Measurements from ENCODE around the gene ELMOD3.

DNA sequence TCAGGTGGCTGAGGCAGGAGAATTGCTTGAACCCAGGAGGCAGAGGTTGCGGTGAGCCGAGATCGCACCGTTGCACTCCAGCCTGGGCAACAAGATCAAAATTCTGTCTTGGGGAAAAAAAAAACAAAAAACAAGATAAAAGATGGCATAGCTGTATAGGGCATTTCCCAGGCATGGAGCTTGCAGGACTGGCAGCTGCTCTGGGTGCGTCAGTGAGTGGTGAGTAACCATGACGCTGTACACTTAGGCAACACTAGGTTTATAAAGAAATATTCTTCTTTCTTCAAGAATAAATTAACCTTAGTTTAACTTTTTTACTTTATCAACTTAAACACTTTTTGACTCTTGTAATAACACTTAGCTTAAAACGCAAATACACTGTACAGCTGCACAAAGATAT lies 42.2 kb upstream of the ELMOD3 start:
- TF ChIP-seq, protein P1, sequence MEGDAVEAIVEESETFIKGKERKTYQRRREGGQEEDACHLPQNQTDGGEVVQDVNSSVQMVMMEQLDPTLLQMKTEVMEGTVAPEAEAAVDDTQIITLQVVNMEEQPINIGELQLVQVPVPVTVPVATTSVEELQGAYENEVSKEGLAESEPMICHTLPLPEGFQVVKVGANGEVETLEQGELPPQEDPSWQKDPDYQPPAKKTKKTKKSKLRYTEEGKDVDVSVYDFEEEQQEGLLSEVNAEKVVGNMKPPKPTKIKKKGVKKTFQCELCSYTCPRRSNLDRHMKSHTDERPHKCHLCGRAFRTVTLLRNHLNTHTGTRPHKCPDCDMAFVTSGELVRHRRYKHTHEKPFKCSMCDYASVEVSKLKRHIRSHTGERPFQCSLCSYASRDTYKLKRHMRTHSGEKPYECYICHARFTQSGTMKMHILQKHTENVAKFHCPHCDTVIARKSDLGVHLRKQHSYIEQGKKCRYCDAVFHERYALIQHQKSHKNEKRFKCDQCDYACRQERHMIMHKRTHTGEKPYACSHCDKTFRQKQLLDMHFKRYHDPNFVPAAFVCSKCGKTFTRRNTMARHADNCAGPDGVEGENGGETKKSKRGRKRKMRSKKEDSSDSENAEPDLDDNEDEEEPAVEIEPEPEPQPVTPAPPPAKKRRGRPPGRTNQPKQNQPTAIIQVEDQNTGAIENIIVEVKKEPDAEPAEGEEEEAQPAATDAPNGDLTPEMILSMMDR (IDR thresholded peaks at IDR 0.05; ENCODE audit: poor library complexity, severe bottlenecking): no peak
- TF ChIP-seq SMC3 (conservative IDR thresholded peaks at IDR 0.05; ENCODE audit: poor library complexity) (no peak), POLR2AphosphoS5 (IDR thresholded peaks at IDR 0.05) (no peak), MXI1 (conservative IDR thresholded peaks at IDR 0.05; ENCODE audit: poor library complexity, severe bottlenecking) (no peak), EZH2 (IDR thresholded peaks at IDR 0.05; ENCODE audit: borderline replicate concordance, insufficient read depth, low read length, poor library complexity, severe bottlenecking) (no peak), TAF1 (IDR thresholded peaks at IDR 0.05; ENCODE audit: low read depth) (no peak), RAD21 (conservative IDR thresholded peaks at IDR 0.05) (no peak)

Measured in neural cell (in vitro differentiated cells).